ENCODE results near the gene CERT1. TPM values are rescaled to one million over a fixed set of nuclear protein-coding genes. Genes with fewer than 3 reads are reported as not detected.

The CERT1 gene
- total and polyA plus RNA-seq, 9 of the 15 experiments (the other 6 are each of a cell fraction or from before 2014, with no cell fraction given) = 3.4 to 24.7 (median 9.8) TPM

GRCh38 chr5:75511435-75512382 is at the start of gene CERT1, which contains the start of gene POLK (continued):
- TF ChIP-seq ZNF395 (CRISPR knock-in tag; IDR thresholded peaks at IDR 0.05) (no peak), TCFL5 (CRISPR knock-in tag; conservative IDR thresholded peaks at IDR 0.05) (no peak), ILK (tag; IDR thresholded peaks at IDR 0.05; ENCODE audit: borderline replicate concordance, low read depth) (no peak), NFE2L1 (tag; IDR thresholded peaks at IDR 0.05; ENCODE audit: borderline replicate concordance, low read depth) (no peak), STAT5A (IDR thresholded peaks at IDR 0.05; ENCODE audit: borderline replicate concordance, low read length) (no peak), HMBOX1 (IDR thresholded peaks at IDR 0.05) (0 out of 2 replicates have a peak, but pooled peaks have one; percentile 2), YY1 (IDR thresholded peaks at IDR 0.05; ENCODE audit: borderline replicate concordance in 1 of 3, control insufficient read depth in 1 of 3, extremely low read depth in 1 of 3, insufficient read depth in 3 of 3, insufficient read length in 1 of 3, insufficient replicate concordance in 2 of 3, low read depth in 1 of 3, low read length in 2 of 3) (peak; percentile 67 to 96 (median 90)), TFAM (CRISPR knock-in tag; conservative IDR thresholded peaks at IDR 0.05) (no peak), SAP30 (IDR thresholded peaks at IDR 0.05; ENCODE audit: borderline replicate concordance, insufficient read depth, low read depth, low read length, poor library complexity, severe bottlenecking) (peak; percentile 71), E2F1 (CRISPR knock-in tag; IDR thresholded peaks at IDR 0.05) (no peak), BRF1 (IDR thresholded peaks at IDR 0.05; ENCODE audit: borderline replicate concordance, extremely low read depth, insufficient read length) (no peak), ZBTB33 (CRISPR knock-in tag; IDR thresholded peaks at IDR 0.05) (no peak), ZNF134 (CRISPR knock-in tag; conservative IDR thresholded peaks at IDR 0.05) (0 out of 2 replicates have a peak, but pooled peaks have one; percentile 7), POLR2H (tag; IDR thresholded peaks at IDR 0.05; ENCODE audit: low read depth) (peak; percentile 75), CCNT2 (IDR thresholded peaks at IDR 0.05; ENCODE audit: borderline replicate concordance, extremely low read depth, insufficient read length, low read depth, low read length) (peak; percentile 11), NFYB (IDR thresholded peaks at IDR 0.05; ENCODE audit: extremely low read depth, insufficient read length) (no peak), CBX3 (IDR thresholded peaks at IDR 0.05; ENCODE audit: borderline replicate concordance in 1 of 2, low read length in 2 of 2) (0 out of 3 replicates have a peak, but pooled peaks of 1 of the 2 experiments have one; percentile 10), CREB1 (IDR thresholded peaks at IDR 0.05) (peak; percentile 83), CREB1 (CRISPR knock-in tag; IDR thresholded peaks at IDR 0.05) (peak; percentile 90)
